H9 (cell line): Measurements from ENCODE around the gene MYL6B. TPM values are rescaled to one million over a fixed set of nuclear protein-coding genes. Genes with fewer than 3 reads are reported as not detected.

Source experiments
- DNase-seq: peaks from one replicate; pipeline ENCODE4 v3.0.0-alpha.2; 2017
- H2AFZ ChIP-seq: one replicate; pipeline ENCODE4 v1.6.1; 2013; ENCODE audit warnings: mild to moderate bottlenecking, low read length, control low read depth, moderate library complexity
- H2AK5ac ChIP-seq: 2 replicates; pipeline ENCODE4 v1.6.1; 2013; ENCODE audit warnings: low read length, control low read depth, mixed read lengths; ENCODE audit not compliant: insufficient read length
- H2BK120ac ChIP-seq: one replicate; pipeline ENCODE4 v1.6.1; 2013; ENCODE audit warnings: low read depth, mild to moderate bottlenecking, low read length, control low read depth, inconsistent platforms; ENCODE audit not compliant: poor library complexity, severe bottlenecking
- H2BK12ac ChIP-seq: 2 replicates; pipeline ENCODE4 v1.6.1; 2013; ENCODE audit warnings: low read length, control low read depth, mixed read lengths, low read depth; ENCODE audit not compliant: insufficient read length
- H2BK15ac ChIP-seq: 2 replicates; pipeline ENCODE4 v1.6.1; 2013; ENCODE audit warnings: low read depth, low read length, control low read depth
- H2BK20ac ChIP-seq: one replicate; pipeline ENCODE4 v1.6.1; 2013; ENCODE audit warnings: low read depth, mild to moderate bottlenecking, low read length, control low read depth, inconsistent platforms; ENCODE audit not compliant: poor library complexity, severe bottlenecking
- H2BK5ac ChIP-seq: 2 replicates; pipeline ENCODE4 v1.6.1; 2013; ENCODE audit warnings: low read length, control low read depth, mixed read lengths; ENCODE audit not compliant: insufficient read length
- H3K14ac ChIP-seq: 2 replicates; pipeline ENCODE4 v1.6.1; 2013; ENCODE audit warnings: low read length, control low read depth; ENCODE audit not compliant: insufficient read depth
- H3K18ac ChIP-seq: 2 replicates; pipeline ENCODE4 v1.6.1; 2013; ENCODE audit warnings: low read depth, mild to moderate bottlenecking, mixed read lengths, low read length, control low read depth; ENCODE audit not compliant: insufficient read length
- H3K23ac ChIP-seq: 2 replicates; pipeline ENCODE4 v1.6.1; 2013; ENCODE audit warnings: low read length, control low read depth, mixed read lengths, low read depth; ENCODE audit not compliant: insufficient read length
- H3K23me2 ChIP-seq: 2 replicates; pipeline ENCODE4 v1.6.1; 2013; ENCODE audit warnings: low read depth, mild to moderate bottlenecking, mixed read lengths, low read length, control low read depth; ENCODE audit not compliant: insufficient read length, poor library complexity, severe bottlenecking
- H3K27ac ChIP-seq: 2 replicates; pipeline ENCODE4 v1.5.1; 2013; ENCODE audit warnings: low read length, control low read depth, mixed read lengths, low read depth; ENCODE audit not compliant: insufficient read length
- H3K27me3 ChIP-seq: 2 replicates; pipeline ENCODE4 v1.6.1; 2013; ENCODE audit warnings: low read length, control low read depth, inconsistent platforms; ENCODE audit not compliant: insufficient read depth
- H3K4ac ChIP-seq: 2 replicates; pipeline ENCODE4 v1.6.1; 2013; ENCODE audit warnings: low read depth, mild to moderate bottlenecking, control low read depth, inconsistent platforms, low read length, moderate library complexity
- H3K4me1 ChIP-seq: 2 replicates; pipeline ENCODE4 v1.6.1; 2013; ENCODE audit warnings: low read length, control low read depth, inconsistent platforms; ENCODE audit not compliant: insufficient read depth
- H3K4me2 ChIP-seq: 2 replicates; pipeline ENCODE4 v1.6.1; 2013; ENCODE audit warnings: low read length, control low read depth, mixed read lengths; ENCODE audit not compliant: insufficient read length, insufficient read depth
- H3K56ac ChIP-seq: 2 replicates; pipeline ENCODE4 v1.6.1; 2013; ENCODE audit warnings: low read depth, mild to moderate bottlenecking, mixed read lengths, low read length, control low read depth; ENCODE audit not compliant: insufficient read length
- H3K79me1 ChIP-seq: 2 replicates; pipeline ENCODE4 v1.6.1; 2013; ENCODE audit warnings: low read depth, mild to moderate bottlenecking, moderate library complexity, low read length, control low read depth, inconsistent platforms; ENCODE audit not compliant: insufficient read depth, poor library complexity, severe bottlenecking
- H3K79me2 ChIP-seq: 2 replicates; pipeline ENCODE4 v1.6.1; 2013; ENCODE audit warnings: low read length, control low read depth, inconsistent platforms; ENCODE audit not compliant: insufficient read depth
- H3K9ac ChIP-seq: 2 replicates; pipeline ENCODE4 v1.6.1; 2013; ENCODE audit warnings: low read length, control low read depth, mixed read lengths; ENCODE audit not compliant: insufficient read length; ENCODE audit errors: extremely low read depth
- H3K9me3 ChIP-seq: one replicate; pipeline ENCODE4 v1.6.1; 2013; ENCODE audit warnings: low read depth, low read length, inconsistent platforms; ENCODE audit not compliant: control insufficient read depth
- H3T11ph ChIP-seq: one replicate; pipeline ENCODE4 v1.6.1; 2013; ENCODE audit warnings: mild to moderate bottlenecking, low read length, control low read depth, inconsistent platforms
- H4K20me1 ChIP-seq: one replicate; pipeline ENCODE4 v1.6.1; 2013; ENCODE audit not compliant: control insufficient read depth, insufficient read length, insufficient read depth
- H4K5ac ChIP-seq: 2 replicates; pipeline ENCODE4 v1.6.1; 2013; ENCODE audit warnings: low read depth, mild to moderate bottlenecking, mixed read lengths, low read length, control low read depth; ENCODE audit not compliant: insufficient read length
- H4K8ac ChIP-seq: replicated peaks from 2 replicates; pipeline ENCODE4 v1.6.1; 2013; ENCODE audit warnings: low read length, control low read depth, mixed read lengths, low read depth; ENCODE audit not compliant: insufficient read length
- H4K91ac ChIP-seq: 2 replicates; pipeline ENCODE4 v1.6.1; 2013; ENCODE audit warnings: low read depth, mild to moderate bottlenecking, moderate library complexity, mixed read lengths, low read length, control low read depth; ENCODE audit not compliant: insufficient read length
- H3K27ac Mint-ChIP-seq, 3 experiments: 2 replicates in 2 of 3; 3 replicates in 1 of 3; pipeline ENCODE4 v1.8.0; 2020 to 2021; ENCODE audit warnings: mixed read lengths in 3 of 3, mild to moderate bottlenecking in 1 of 3, moderate library complexity in 1 of 3
- H3K27me3 Mint-ChIP-seq: 2 replicates; pipeline ENCODE4 v1.8.0; 2021; ENCODE audit warnings: low read depth, mild to moderate bottlenecking, moderate library complexity, mixed read lengths
- H3K36me3 Mint-ChIP-seq, 3 experiments: 2 replicates in 2 of 3; 3 replicates in 1 of 3; pipeline ENCODE4 v1.8.0; 2020 to 2021; ENCODE audit warnings: low read depth in 3 of 3, mixed read lengths in 3 of 3; ENCODE audit not compliant: insufficient read depth in 1 of 3
- H3K4me1 Mint-ChIP-seq, 2 experiments: 2 replicates each; pipeline ENCODE4 v1.8.0; 2020; ENCODE audit warnings: mixed read lengths in 2 of 2
- H3K4me3 Mint-ChIP-seq, 2 experiments: 2 replicates in 1 of 2; 3 replicates in 1 of 2; pipeline ENCODE4 v1.8.0; 2020 to 2021; ENCODE audit warnings: mild to moderate bottlenecking in 2 of 2, mixed read lengths in 2 of 2, moderate library complexity in 1 of 2
- H3K9me3 Mint-ChIP-seq, 2 experiments: 2 replicates in 1 of 2; 3 replicates in 1 of 2; pipeline ENCODE4 v1.8.0; 2020; ENCODE audit warnings: mild to moderate bottlenecking in 2 of 2, mixed read lengths in 2 of 2, moderate library complexity in 1 of 2
- WGBS: extraction: QIAGEN DNeasy Blood & Tissue Kit; methylation state at CpG from one replicate; pipeline ENCODE4 v1.1.7; 2013; ENCODE audit warnings: missing lambda C conversion rate, low lambda C conversion rate, mixed read lengths; ENCODE audit not compliant: insufficient read length; ENCODE audit errors: extremely low coverage; 5-methylcytosine and 5-hydroxymethylcytosine counted together
- total RNA-seq: library from RNA; stranded (reverse); gene quantifications from 2 replicates; pipeline ENCODE4 v1.2.1, GENCODE V29; 2021
- TF ChIP-seq, protein P1 (sequence below): fragments of 200-600 bp; sonication (generic); conservative IDR thresholded peaks from 3 replicates; pipeline ENCODE4 v1.8.0; 2021; ENCODE audit warnings: antibody characterized with exemption, mild to moderate bottlenecking

Gene MYL6B
- total RNA-seq, 1 experiment from 2014 or later = 165 TPM

DNA sequence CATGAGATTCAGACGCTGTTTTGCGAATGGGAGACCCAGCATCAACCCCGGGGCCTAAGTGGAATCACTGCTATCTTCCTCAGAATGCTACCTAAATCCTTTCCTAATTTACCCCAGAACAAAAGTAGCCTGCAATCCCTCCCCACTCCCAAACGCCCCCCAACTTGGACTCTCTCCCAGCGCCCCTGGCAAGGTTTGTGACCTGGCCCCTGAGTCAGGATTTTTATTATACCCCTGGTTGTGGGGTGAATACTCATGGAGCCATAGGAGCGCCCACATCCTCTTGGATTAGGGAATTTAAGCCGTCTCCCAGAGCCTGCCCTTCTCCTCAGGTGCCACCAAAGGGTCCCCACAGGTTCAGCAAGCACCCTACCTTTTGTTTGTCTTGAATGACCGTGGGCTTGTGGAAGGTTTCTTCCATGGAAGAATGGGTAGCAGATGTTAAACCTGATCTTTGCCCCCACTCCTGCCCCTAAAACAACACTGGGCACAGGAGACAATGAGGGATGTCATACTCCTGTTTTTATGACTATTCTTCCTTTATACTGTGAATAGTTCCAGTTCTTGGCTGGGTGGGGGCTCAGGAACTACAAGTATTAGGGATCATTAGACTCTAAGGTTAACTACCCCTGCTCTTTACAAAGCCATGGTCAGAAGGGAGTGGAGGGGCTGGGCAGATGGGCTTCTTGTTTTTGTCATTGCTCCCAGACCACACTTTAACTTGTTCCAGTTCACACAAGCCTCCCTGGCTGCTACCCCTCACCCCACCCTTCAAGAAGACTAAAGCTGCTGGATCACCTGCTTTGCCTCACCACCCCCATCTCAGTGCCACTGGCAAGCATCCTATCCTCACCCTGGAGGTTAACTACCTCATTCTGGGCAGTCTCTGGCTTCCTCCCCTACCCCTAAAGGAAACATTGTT, 630 bp downstream of the MYL6B start:
- no peak overlapping the region for H4K5ac ChIP-seq
- H2AK5ac ChIP-seq = no peak overlapping the region
- no peak overlapping the region for H3K27ac ChIP-seq
- no peaks in the 10 kb centered on the region; the same call in 1 of the 2 replicates for H3K79me2 ChIP-seq
- no peaks in the 10 kb centered on the region for H3K27me3 ChIP-seq
- H2BK12ac ChIP-seq = no peak overlapping the region
- WGBS = no CpG with 5 or more reads among the region's 8 CpGs
- H2BK20ac ChIP-seq = no peak overlapping the region
- peak overlapping the region; percentile 40; the same call in 1 of the 2 replicates for H3K14ac ChIP-seq
- no peak overlapping the region for H3K4ac ChIP-seq
- H2AFZ ChIP-seq = no peak overlapping the region
- TF ChIP-seq, protein P1, sequence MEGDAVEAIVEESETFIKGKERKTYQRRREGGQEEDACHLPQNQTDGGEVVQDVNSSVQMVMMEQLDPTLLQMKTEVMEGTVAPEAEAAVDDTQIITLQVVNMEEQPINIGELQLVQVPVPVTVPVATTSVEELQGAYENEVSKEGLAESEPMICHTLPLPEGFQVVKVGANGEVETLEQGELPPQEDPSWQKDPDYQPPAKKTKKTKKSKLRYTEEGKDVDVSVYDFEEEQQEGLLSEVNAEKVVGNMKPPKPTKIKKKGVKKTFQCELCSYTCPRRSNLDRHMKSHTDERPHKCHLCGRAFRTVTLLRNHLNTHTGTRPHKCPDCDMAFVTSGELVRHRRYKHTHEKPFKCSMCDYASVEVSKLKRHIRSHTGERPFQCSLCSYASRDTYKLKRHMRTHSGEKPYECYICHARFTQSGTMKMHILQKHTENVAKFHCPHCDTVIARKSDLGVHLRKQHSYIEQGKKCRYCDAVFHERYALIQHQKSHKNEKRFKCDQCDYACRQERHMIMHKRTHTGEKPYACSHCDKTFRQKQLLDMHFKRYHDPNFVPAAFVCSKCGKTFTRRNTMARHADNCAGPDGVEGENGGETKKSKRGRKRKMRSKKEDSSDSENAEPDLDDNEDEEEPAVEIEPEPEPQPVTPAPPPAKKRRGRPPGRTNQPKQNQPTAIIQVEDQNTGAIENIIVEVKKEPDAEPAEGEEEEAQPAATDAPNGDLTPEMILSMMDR = no peak
- H3K56ac ChIP-seq = no peak overlapping the region
- H3K18ac ChIP-seq = no peak overlapping the region
- H4K20me1 ChIP-seq = no peaks in the 10 kb centered on the region
- H3K36me3 Mint-ChIP-seq = peaks cover 18 to 27% (median 24%) of the 10 kb centered on the region in 3 experiments; a peak in 6 of 7 replicates
- 0 out of 2 replicates have a peak, but pooled peaks cover 2% of the 10 kb centered on the region for H3K4me1 ChIP-seq
- no peak overlapping the region for H4K91ac ChIP-seq
- H3K4me1 Mint-ChIP-seq = peaks cover 26 to 35% of the 10 kb centered on the region in 2 experiments
- peak overlapping the region; percentile 83 for H3K4me2 ChIP-seq
- H3T11ph ChIP-seq = no peak overlapping the region
- no peak overlapping the region for H2BK5ac ChIP-seq
- H3K9me3 ChIP-seq = no peaks in the 10 kb centered on the region
- no peaks in the 10 kb centered on the region for H3K79me1 ChIP-seq
- DNase-seq = no peak
- H3K23ac ChIP-seq = no peak overlapping the region
- no peak overlapping the region for H2BK15ac ChIP-seq
- H4K8ac ChIP-seq = no peak overlapping the region
- H2BK120ac ChIP-seq = no peak overlapping the region
- peak overlapping the region; percentile 90 to 95 for H3K4me3 Mint-ChIP-seq
- peak overlapping the region; percentile 90 to 95 (median 94); a peak in 6 of 7 replicates for H3K27ac Mint-ChIP-seq
- H3K9me3 Mint-ChIP-seq = no peaks in the 10 kb centered on the region; a peak in 1 of 5 replicates
- no peaks in the 10 kb centered on the region; the same call in 1 of the 2 replicates for H3K27me3 Mint-ChIP-seq
- peak overlapping the region; percentile 82 for H3K9ac ChIP-seq
- H3K23me2 ChIP-seq = peaks cover 16% of the 10 kb centered on the region
